ENCODE results near the gene HGFAC.

HGFAC gene

GRCh38 chr4:3426465-3427133 is 15.2 kb upstream of the HGFAC start:
- DNase-seq (ENCODE audit: low spot score), result no peak

GRCh38 chr4:3427134-3427476 is 14.7 kb upstream of the HGFAC start:
- no peak for DNase-seq (ENCODE audit: low spot score)

- no peak for DNase-seq (ENCODE audit: low spot score)
Measured at GRCh38 chr4:3427706-3428446, 13.9 kb upstream of the HGFAC start.

GRCh38 chr4:3429651-3430050 is 12.1 kb upstream of the HGFAC start:
- no peak for DNase-seq (ENCODE audit: low spot score)

GRCh38 chr4:3430524-3430923 is 11.2 kb upstream of the HGFAC start:
- DNase-seq (ENCODE audit: low spot score), result no peak

- DNase-seq (ENCODE audit: low spot score), result no peak
Measured at GRCh38 chr4:3431446-3431993, 10.2 kb upstream of the HGFAC start.

GRCh38 chr4:3432381-3432790 is 9.4 kb upstream of the HGFAC start:
- DNase-seq (ENCODE audit: low spot score), result no peak

- no peak for DNase-seq (ENCODE audit: low spot score)
Measured at GRCh38 chr4:3433138-3433869, 8.5 kb upstream of the HGFAC start.

GRCh38 chr4:3434881-3435685 is 6.7 kb upstream of the HGFAC start:
- DNase-seq (ENCODE audit: low spot score), result no peak

- DNase-seq (ENCODE audit: low spot score), result no peak
Measured at GRCh38 chr4:3435686-3435956, 6.1 kb upstream of the HGFAC start.

- no peak for DNase-seq (ENCODE audit: low spot score)
Measured at GRCh38 chr4:3436048-3436797, 5.5 kb upstream of the HGFAC start.

- DNase-seq (ENCODE audit: low spot score), result peak; percentile 89
Measured at GRCh38 chr4:3436798-3437581, 4.8 kb upstream of the HGFAC start.

GRCh38 chr4:3437582-3437936 is 4.2 kb upstream of the HGFAC start:
- DNase-seq (ENCODE audit: low spot score), result no peak

GRCh38 chr4:3437998-3438846 is 3.5 kb upstream of the HGFAC start:
- no peak for DNase-seq (ENCODE audit: low spot score)

GRCh38 chr4:3438847-3439180 is 3.0 kb upstream of the HGFAC start:
- DNase-seq (ENCODE audit: low spot score), result no peak

- DNase-seq (ENCODE audit: low spot score), result no peak
Measured at GRCh38 chr4:3439391-3439790, 2.4 kb upstream of the HGFAC start.

GRCh38 chr4:3440011-3440410 is 1.8 kb upstream of the HGFAC start:
- no peak for DNase-seq (ENCODE audit: low spot score)

GRCh38 chr4:3440979-3441500 is 728 bp upstream of the HGFAC start:
- DNase-seq (ENCODE audit: low spot score), result peak; percentile 49

- no peak for DNase-seq (ENCODE audit: low spot score)
Measured at GRCh38 chr4:3442460-3442958, 741 bp downstream of the HGFAC start.
